GM18868 (cell line): ENCODE measurements around the gene ERBB3.
"Not testable (repeated sequence)": the region's sequence is repeated elsewhere in the genome, so short reads cannot be mapped to it uniquely, and the experiment has no call there.

Experiments
- ATAC-seq: cut with Tn5 transposase; IDR thresholded peaks from one replicate; pipeline ENCODE4 v1.9.1; 2021; ENCODE audit warnings: mild to moderate bottlenecking, moderate library complexity; ENCODE audit not compliant: unreplicated experiment

Gene ERBB3

GRCh38 chr12:56110571-56110970 lies 30.6 kb downstream of the ERBB3 start:
- ATAC-seq, result no peak

DNA sequence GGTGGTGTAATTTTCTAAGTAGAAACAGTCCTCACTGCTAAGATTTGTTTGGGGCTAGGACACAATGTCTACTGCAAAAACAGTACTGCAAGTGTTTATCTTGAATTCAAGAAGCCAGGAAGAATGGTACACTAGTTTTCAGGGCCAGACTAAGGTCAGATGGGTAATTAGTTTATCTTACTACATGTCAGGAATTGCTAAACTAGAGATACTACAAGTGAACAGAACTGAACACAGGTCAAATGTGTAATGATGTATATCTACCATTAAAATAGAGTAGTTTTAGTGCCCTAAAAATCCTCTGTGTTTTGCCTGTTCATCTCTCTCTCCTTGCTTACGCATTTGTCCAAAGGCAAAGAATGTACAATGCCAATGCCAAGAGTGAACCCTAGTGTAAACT lies 34.1 kb downstream of the ERBB3 start:
- ATAC-seq, result no peak

DNA sequence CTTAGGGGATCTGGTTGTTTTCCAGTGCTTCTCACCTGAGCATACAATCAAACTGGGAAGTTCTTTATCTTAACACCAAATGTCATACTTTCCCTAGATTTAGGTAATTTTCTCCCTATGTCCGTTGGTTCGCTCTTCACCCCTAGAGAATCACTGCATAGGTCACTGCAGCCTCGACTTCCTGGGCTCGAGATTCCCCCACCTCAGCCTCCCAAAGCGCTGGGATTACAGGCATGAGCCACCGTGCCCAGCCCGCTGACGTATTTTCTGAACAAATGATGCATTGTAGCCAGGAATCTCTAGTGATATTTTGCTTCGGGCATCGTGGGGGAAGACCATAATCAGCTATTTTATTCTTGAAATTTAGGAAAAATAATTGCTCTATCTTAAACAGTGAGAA lies 35.4 kb downstream of the ERBB3 start:
- no peak for ATAC-seq

DNA sequence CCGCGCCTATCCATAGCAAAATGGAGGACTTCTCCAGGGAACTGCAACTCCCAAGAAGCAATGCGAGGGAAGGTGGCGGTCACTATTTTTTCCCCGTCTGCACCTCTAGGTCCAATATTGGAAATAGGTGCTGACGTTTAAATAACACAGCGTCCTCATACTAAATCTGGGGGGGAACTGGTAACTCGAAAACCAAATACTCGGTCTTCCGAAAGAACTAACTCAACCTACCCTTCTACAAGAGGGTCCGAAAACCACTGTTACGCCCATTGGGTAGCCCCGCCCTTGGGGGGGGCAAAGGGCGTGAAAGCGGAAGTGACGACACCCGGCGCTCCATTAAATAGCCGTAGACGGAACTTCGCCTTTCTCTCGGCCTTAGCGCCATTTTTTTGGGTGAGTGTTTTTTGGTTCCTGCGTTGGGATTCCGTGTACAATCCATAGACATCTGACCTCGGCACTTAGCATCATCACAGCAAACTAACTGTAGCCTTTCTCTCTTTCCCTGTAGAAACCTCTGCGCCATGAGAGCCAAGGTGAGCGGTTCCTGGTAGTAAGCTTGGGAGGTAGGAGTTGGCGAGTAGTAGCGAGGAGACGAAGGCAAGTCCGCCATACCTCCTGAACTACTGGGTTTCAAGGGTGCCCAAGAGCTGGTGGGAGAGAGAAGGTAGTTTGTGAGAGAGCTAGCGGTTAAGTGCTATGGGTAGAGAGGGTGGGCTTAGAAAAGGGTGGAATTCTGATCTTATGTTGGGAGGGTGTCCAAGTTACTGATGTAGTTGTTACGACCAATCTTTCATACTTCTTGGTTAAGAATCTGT lies 36.5 kb downstream of the ERBB3 start, which contains the start of gene RPL41:
RPL41 (plus strand) TSS at position 367 of the 815 bp plus-strand sequence.
- peak; percentile 36 for ATAC-seq

GRCh38 chr12:56117082-56117706 lies 37.2 kb downstream of the ERBB3 start:
- not testable (repeated sequence) for ATAC-seq

- peak; percentile 86 for ATAC-seq
Measured at GRCh38 chr12:56117778-56118687, 38.1 kb downstream of the ERBB3 start, which contains the start of gene ZC3H10. Gene ZC3H10, plus strand, starts transcription at chr12:56118266. Its CDS starts 2,297 bp downstream, at chr12:56120563.

DNA sequence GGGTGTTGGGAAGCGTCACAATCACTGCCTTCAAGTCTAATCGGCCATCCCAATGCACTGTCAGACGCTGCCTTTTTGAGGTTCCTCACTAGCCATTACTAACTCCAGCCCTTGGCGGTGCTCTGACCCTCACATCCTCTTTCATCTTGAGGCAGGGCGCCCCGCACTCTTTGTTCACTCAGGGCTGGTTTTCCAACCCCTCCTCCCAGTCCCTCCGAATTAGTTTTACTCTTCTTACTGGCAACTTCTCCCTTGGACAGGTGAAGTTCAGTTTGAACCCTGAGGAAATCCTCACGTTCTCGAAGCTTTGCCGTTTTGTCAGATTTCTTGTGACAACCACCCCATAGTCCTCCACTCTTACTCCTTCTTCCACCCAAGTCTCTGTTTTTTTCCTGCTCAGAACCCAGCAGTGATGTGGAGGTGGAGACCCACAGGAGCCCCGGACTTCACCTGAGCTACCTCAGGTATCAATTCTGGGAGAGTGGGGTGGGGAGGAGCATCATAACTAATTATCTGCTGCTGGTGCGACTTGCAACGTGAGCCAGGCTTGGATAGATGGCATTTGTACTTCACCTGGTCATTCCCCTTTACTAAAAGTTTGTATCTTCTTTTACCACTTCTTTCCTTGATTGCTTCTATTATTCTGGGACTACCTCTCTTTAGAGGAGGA lies 38.9 kb downstream of the ERBB3 start:
- ATAC-seq, result peak; percentile 1

DNA sequence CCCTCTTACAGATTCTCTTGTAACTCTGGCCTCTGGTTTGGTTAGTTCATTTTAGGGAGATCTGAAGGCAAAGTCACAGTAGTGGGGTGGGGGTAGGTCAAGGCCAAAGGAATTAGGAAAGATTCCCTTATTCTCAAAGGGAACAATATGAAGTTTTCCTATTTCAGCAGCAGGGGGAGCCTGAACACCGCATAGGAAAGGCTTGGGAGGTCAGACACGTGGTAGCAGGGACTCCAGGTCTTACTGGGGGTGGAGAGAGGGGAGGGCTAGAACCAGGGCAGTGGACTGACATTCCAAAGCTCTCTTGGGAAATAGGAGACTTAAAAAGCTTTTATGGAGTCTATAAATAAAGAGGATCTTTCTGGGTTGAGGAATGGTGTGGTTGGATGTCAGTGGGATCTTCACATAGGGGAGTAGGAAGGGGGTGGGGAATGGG lies 39.4 kb downstream of the ERBB3 start:
- no peak for ATAC-seq

- ATAC-seq, result no peak
Measured at GRCh38 chr12:56120158-56120846, 40.3 kb downstream of the ERBB3 start.

GRCh38 chr12:56121204-56121870 lies 41.4 kb downstream of the ERBB3 start:
- ATAC-seq, result no peak

DNA sequence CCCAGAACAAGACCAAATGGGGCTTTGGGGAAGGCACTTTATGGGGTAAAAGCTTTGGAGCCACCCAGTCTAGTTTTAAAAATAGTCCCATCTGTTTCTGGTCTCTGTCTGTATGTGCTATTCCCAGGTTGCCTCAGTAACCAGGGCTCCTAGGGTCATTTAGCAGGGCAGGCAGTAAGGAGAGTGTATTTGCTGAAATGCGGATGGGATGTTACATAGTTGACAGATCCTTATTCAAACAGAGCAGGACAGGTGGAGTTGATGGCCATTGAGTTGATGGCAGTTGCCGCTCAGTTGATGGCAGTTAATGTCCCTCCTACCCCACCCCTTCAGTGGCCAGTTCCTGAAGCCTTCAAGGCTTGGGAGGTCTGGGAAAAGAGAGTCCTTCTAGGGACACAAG lies 42.7 kb downstream of the ERBB3 start:
- ATAC-seq, result no peak

- no peak for ATAC-seq
Measured at GRCh38 chr12:56124133-56124532, 44.2 kb downstream of the ERBB3 start.

DNA sequence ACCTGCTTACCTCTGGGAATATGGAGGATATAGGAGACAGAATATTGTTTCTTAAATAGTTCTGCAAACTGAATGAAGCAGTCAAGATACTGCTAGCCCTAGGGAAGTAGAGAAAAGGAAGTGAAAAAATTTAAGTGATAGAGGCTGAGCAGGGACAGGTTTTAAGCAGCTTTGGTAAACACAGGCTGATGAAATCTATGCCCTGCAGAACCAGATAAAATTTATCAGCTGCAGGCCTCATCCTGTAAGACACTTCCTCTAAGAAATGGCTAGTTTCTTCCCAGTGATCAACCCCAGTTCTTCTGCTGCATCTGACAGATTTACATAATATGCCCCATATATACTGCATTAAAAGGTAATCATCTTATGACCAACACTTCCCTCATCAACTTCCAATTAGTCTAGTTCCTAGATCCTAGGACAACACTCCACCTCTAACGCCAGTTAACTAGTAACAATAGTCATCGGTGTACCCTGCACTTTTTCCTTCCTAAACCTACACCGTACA lies 46.8 kb downstream of the ERBB3 start:
- no peak for ATAC-seq

- ATAC-seq, result no peak
Measured at GRCh38 chr12:56127485-56127887, 47.5 kb downstream of the ERBB3 start.

- ATAC-seq, result peak; percentile 88
Measured at GRCh38 chr12:56127888-56128669, 48.1 kb downstream of the ERBB3 start, which contains the start of gene ESYT1. Gene ESYT1, plus strand, starts transcription at chr12:56128267. Its CDS starts 53 bp downstream, at chr12:56128320.

DNA sequence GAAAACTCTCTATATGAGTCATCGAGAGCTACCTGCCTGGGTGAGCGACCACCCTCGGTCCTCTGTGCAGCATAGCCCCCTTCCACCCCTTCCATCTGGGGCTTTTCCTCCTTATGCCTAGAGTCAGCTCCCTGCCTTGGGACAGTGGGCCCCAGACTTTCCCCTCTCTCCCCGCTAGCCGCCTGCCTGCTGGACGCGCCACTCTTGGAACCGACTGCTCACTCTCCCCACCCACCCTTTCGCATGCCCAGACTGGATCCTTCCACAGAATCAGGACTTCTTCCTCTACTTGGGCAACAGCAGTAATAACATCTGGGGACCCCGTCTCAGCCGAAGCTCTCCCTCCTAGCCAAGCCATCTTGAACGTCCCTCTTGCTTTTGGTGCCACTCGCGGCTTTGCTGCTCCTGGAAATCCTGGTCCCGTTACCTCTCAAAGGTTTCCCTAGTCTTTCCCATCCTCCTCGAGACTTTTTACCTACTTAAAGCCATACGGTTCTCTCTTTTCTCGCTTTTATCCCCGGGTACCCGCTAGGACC lies 48.8 kb downstream of the ERBB3 start:
- no peak for ATAC-seq

GRCh38 chr12:56129206-56129941 lies 49.4 kb downstream of the ERBB3 start:
- ATAC-seq, result peak; percentile 28
